H9 (cell line): ENCODE measurements around the gene HCN2. TPM values are rescaled to one million over a fixed set of nuclear protein-coding genes. Genes with fewer than 3 reads are reported as not detected.
"Not testable (repeated sequence)": the region's sequence is repeated elsewhere in the genome, so short reads cannot be mapped to it uniquely, and the experiment has no call there.

Experiments
- DNase-seq: peaks from one replicate; pipeline ENCODE4 v3.0.0-alpha.2; 2017
- H2AFZ ChIP-seq: one replicate; pipeline ENCODE4 v1.6.1; 2013; ENCODE audit warnings: mild to moderate bottlenecking, low read length, control low read depth, moderate library complexity
- H2AK5ac ChIP-seq: 2 replicates; pipeline ENCODE4 v1.6.1; 2013; ENCODE audit warnings: low read length, control low read depth, mixed read lengths; ENCODE audit not compliant: insufficient read length
- H2BK120ac ChIP-seq: one replicate; pipeline ENCODE4 v1.6.1; 2013; ENCODE audit warnings: low read depth, mild to moderate bottlenecking, low read length, control low read depth, inconsistent platforms; ENCODE audit not compliant: poor library complexity, severe bottlenecking
- H2BK12ac ChIP-seq: 2 replicates; pipeline ENCODE4 v1.6.1; 2013; ENCODE audit warnings: low read length, control low read depth, mixed read lengths, low read depth; ENCODE audit not compliant: insufficient read length
- H2BK15ac ChIP-seq: 2 replicates; pipeline ENCODE4 v1.6.1; 2013; ENCODE audit warnings: low read depth, low read length, control low read depth
- H2BK20ac ChIP-seq: one replicate; pipeline ENCODE4 v1.6.1; 2013; ENCODE audit warnings: low read depth, mild to moderate bottlenecking, low read length, control low read depth, inconsistent platforms; ENCODE audit not compliant: poor library complexity, severe bottlenecking
- H2BK5ac ChIP-seq: 2 replicates; pipeline ENCODE4 v1.6.1; 2013; ENCODE audit warnings: low read length, control low read depth, mixed read lengths; ENCODE audit not compliant: insufficient read length
- H3K14ac ChIP-seq: 2 replicates; pipeline ENCODE4 v1.6.1; 2013; ENCODE audit warnings: low read length, control low read depth; ENCODE audit not compliant: insufficient read depth
- H3K18ac ChIP-seq: 2 replicates; pipeline ENCODE4 v1.6.1; 2013; ENCODE audit warnings: low read depth, mild to moderate bottlenecking, mixed read lengths, low read length, control low read depth; ENCODE audit not compliant: insufficient read length
- H3K23ac ChIP-seq: 2 replicates; pipeline ENCODE4 v1.6.1; 2013; ENCODE audit warnings: low read length, control low read depth, mixed read lengths, low read depth; ENCODE audit not compliant: insufficient read length
- H3K23me2 ChIP-seq: 2 replicates; pipeline ENCODE4 v1.6.1; 2013; ENCODE audit warnings: low read depth, mild to moderate bottlenecking, mixed read lengths, low read length, control low read depth; ENCODE audit not compliant: insufficient read length, poor library complexity, severe bottlenecking
- H3K27ac ChIP-seq: 2 replicates; pipeline ENCODE4 v1.5.1; 2013; ENCODE audit warnings: low read length, control low read depth, mixed read lengths, low read depth; ENCODE audit not compliant: insufficient read length
- H3K27me3 ChIP-seq: 2 replicates; pipeline ENCODE4 v1.6.1; 2013; ENCODE audit warnings: low read length, control low read depth, inconsistent platforms; ENCODE audit not compliant: insufficient read depth
- H3K4ac ChIP-seq: 2 replicates; pipeline ENCODE4 v1.6.1; 2013; ENCODE audit warnings: low read depth, mild to moderate bottlenecking, control low read depth, inconsistent platforms, low read length, moderate library complexity
- H3K4me1 ChIP-seq: 2 replicates; pipeline ENCODE4 v1.6.1; 2013; ENCODE audit warnings: low read length, control low read depth, inconsistent platforms; ENCODE audit not compliant: insufficient read depth
- H3K4me2 ChIP-seq: 2 replicates; pipeline ENCODE4 v1.6.1; 2013; ENCODE audit warnings: low read length, control low read depth, mixed read lengths; ENCODE audit not compliant: insufficient read length, insufficient read depth
- H3K56ac ChIP-seq: 2 replicates; pipeline ENCODE4 v1.6.1; 2013; ENCODE audit warnings: low read depth, mild to moderate bottlenecking, mixed read lengths, low read length, control low read depth; ENCODE audit not compliant: insufficient read length
- H3K79me1 ChIP-seq: 2 replicates; pipeline ENCODE4 v1.6.1; 2013; ENCODE audit warnings: low read depth, mild to moderate bottlenecking, moderate library complexity, low read length, control low read depth, inconsistent platforms; ENCODE audit not compliant: insufficient read depth, poor library complexity, severe bottlenecking
- H3K79me2 ChIP-seq: 2 replicates; pipeline ENCODE4 v1.6.1; 2013; ENCODE audit warnings: low read length, control low read depth, inconsistent platforms; ENCODE audit not compliant: insufficient read depth
- H3K9ac ChIP-seq: 2 replicates; pipeline ENCODE4 v1.6.1; 2013; ENCODE audit warnings: low read length, control low read depth, mixed read lengths; ENCODE audit not compliant: insufficient read length; ENCODE audit errors: extremely low read depth
- H3K9me3 ChIP-seq: one replicate; pipeline ENCODE4 v1.6.1; 2013; ENCODE audit warnings: low read depth, low read length, inconsistent platforms; ENCODE audit not compliant: control insufficient read depth
- H3T11ph ChIP-seq: one replicate; pipeline ENCODE4 v1.6.1; 2013; ENCODE audit warnings: mild to moderate bottlenecking, low read length, control low read depth, inconsistent platforms
- H4K20me1 ChIP-seq: one replicate; pipeline ENCODE4 v1.6.1; 2013; ENCODE audit not compliant: control insufficient read depth, insufficient read length, insufficient read depth
- H4K5ac ChIP-seq: 2 replicates; pipeline ENCODE4 v1.6.1; 2013; ENCODE audit warnings: low read depth, mild to moderate bottlenecking, mixed read lengths, low read length, control low read depth; ENCODE audit not compliant: insufficient read length
- H4K8ac ChIP-seq: replicated peaks from 2 replicates; pipeline ENCODE4 v1.6.1; 2013; ENCODE audit warnings: low read length, control low read depth, mixed read lengths, low read depth; ENCODE audit not compliant: insufficient read length
- H4K91ac ChIP-seq: 2 replicates; pipeline ENCODE4 v1.6.1; 2013; ENCODE audit warnings: low read depth, mild to moderate bottlenecking, moderate library complexity, mixed read lengths, low read length, control low read depth; ENCODE audit not compliant: insufficient read length
- H3K27ac Mint-ChIP-seq, 3 experiments: 2 replicates in 2 of 3; 3 replicates in 1 of 3; pipeline ENCODE4 v1.8.0; 2020 to 2021; ENCODE audit warnings: mixed read lengths in 3 of 3, mild to moderate bottlenecking in 1 of 3, moderate library complexity in 1 of 3
- H3K27me3 Mint-ChIP-seq: 2 replicates; pipeline ENCODE4 v1.8.0; 2021; ENCODE audit warnings: low read depth, mild to moderate bottlenecking, moderate library complexity, mixed read lengths
- H3K36me3 Mint-ChIP-seq, 3 experiments: 2 replicates in 2 of 3; 3 replicates in 1 of 3; pipeline ENCODE4 v1.8.0; 2020 to 2021; ENCODE audit warnings: low read depth in 3 of 3, mixed read lengths in 3 of 3; ENCODE audit not compliant: insufficient read depth in 1 of 3
- H3K4me1 Mint-ChIP-seq, 2 experiments: 2 replicates each; pipeline ENCODE4 v1.8.0; 2020; ENCODE audit warnings: mixed read lengths in 2 of 2
- H3K4me3 Mint-ChIP-seq, 2 experiments: 2 replicates in 1 of 2; 3 replicates in 1 of 2; pipeline ENCODE4 v1.8.0; 2020 to 2021; ENCODE audit warnings: mild to moderate bottlenecking in 2 of 2, mixed read lengths in 2 of 2, moderate library complexity in 1 of 2
- H3K9me3 Mint-ChIP-seq, 2 experiments: 2 replicates in 1 of 2; 3 replicates in 1 of 2; pipeline ENCODE4 v1.8.0; 2020; ENCODE audit warnings: mild to moderate bottlenecking in 2 of 2, mixed read lengths in 2 of 2, moderate library complexity in 1 of 2
- CTCF ChIP-seq: fragments of 200-600 bp; sonication (generic); conservative IDR thresholded peaks from 3 replicates; pipeline ENCODE4 v1.8.0; 2021; ENCODE audit warnings: antibody characterized with exemption, mild to moderate bottlenecking
- WGBS: extraction: QIAGEN DNeasy Blood & Tissue Kit; methylation state at CpG from one replicate; pipeline ENCODE4 v1.1.7; 2013; ENCODE audit warnings: missing lambda C conversion rate, low lambda C conversion rate, mixed read lengths; ENCODE audit not compliant: insufficient read length; ENCODE audit errors: extremely low coverage; 5-methylcytosine and 5-hydroxymethylcytosine counted together
- total RNA-seq: library from RNA; stranded (reverse); gene quantifications from 2 replicates; pipeline ENCODE4 v1.2.1, GENCODE V29; 2021

The HCN2 gene
- total RNA-seq, 1 experiment from 2014 or later: 3.7 TPM

DNA sequence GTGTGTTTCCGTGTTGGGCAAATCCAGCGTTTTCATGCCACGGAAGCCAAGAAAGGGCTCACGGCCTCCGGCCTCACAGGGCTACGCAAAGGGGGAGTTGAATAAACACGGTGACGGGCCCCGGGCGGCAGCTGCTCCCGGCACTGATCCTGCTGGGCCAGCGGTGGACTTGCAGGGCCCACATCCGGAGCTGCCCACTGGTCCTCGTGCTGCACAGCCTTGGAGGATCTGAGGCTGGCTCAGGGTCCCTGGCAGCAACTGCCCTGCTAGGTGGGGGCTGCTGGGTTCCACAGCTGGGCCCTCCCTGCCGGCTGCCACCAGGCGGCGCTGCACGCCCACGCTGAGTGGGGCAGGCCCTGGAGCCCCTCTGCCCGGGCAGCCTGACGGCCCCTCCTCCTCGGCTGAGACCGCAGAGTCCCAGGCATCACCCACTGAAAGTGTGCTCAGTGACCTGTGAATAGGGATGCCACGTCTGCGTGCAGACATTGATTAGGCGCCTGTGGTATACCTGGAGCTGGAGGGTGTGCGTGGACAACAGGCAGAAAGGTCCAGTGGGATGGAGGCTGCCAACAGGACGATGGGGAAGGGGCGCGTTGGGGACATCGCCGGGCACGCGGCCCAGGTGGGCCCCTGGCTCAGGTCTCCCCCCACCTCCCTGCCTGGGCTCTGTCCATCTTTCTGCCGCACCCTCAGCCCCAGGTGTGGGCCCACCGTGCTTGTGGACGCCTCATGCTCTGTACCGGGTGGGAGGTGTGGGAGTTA, 5.3 kb upstream of the HCN2 start:
- H3K23me2 ChIP-seq: no peaks in the 10 kb centered on the region
- no peak overlapping the region for H2BK12ac ChIP-seq
- H3K18ac ChIP-seq: no peak overlapping the region
- H3K4ac ChIP-seq: no peak overlapping the region
- no peak overlapping the region for H4K5ac ChIP-seq
- peaks cover 4 to 9% of the 10 kb centered on the region in 2 experiments for H3K4me1 Mint-ChIP-seq
- no peak overlapping the region for H4K8ac ChIP-seq
- no peaks in the 10 kb centered on the region for H3K9me3 ChIP-seq
- no peaks in the 10 kb centered on the region for H4K20me1 ChIP-seq
- no peak overlapping the region for H3K27ac Mint-ChIP-seq
- H3K56ac ChIP-seq: no peak overlapping the region
- no peak overlapping the region for H3K27ac ChIP-seq
- no CpG with 5 or more reads among the region's 38 CpGs for WGBS
- H3K36me3 Mint-ChIP-seq: peaks cover 0 to 19% (median 18%) of the 10 kb centered on the region in 3 experiments; a peak in 5 of 7 replicates
- H2BK120ac ChIP-seq: no peak overlapping the region
- peak; percentile 97 for TF ChIP-seq CTCF
- no peak overlapping the region for H4K91ac ChIP-seq
- H2AK5ac ChIP-seq: no peak overlapping the region
- peaks cover 14% of the 10 kb centered on the region for H3K27me3 Mint-ChIP-seq
- peak; percentile 83 for DNase-seq
- H3K14ac ChIP-seq: no peak overlapping the region; the same call in 1 of the 2 replicates
- no peak overlapping the region for H3K23ac ChIP-seq
- H3K4me2 ChIP-seq: no peak overlapping the region
- peaks cover under 1% of the 10 kb centered on the region for H3K79me1 ChIP-seq
- no peak overlapping the region for H2BK5ac ChIP-seq
- H2BK20ac ChIP-seq: no peak overlapping the region
- no peak overlapping the region for H3K4me3 Mint-ChIP-seq
- H3K79me2 ChIP-seq: no peaks in the 10 kb centered on the region; the same call in 1 of the 2 replicates
- no peaks in the 10 kb centered on the region for H3K9me3 Mint-ChIP-seq
- H3K9ac ChIP-seq: no peak overlapping the region
- no peak overlapping the region for H3T11ph ChIP-seq
- H3K4me1 ChIP-seq: no peaks in the 10 kb centered on the region
- H3K27me3 ChIP-seq: peaks cover 7% of the 10 kb centered on the region; the same call in 1 of the 2 replicates
- no peak overlapping the region for H2AFZ ChIP-seq
- no peak overlapping the region for H2BK15ac ChIP-seq

DNA sequence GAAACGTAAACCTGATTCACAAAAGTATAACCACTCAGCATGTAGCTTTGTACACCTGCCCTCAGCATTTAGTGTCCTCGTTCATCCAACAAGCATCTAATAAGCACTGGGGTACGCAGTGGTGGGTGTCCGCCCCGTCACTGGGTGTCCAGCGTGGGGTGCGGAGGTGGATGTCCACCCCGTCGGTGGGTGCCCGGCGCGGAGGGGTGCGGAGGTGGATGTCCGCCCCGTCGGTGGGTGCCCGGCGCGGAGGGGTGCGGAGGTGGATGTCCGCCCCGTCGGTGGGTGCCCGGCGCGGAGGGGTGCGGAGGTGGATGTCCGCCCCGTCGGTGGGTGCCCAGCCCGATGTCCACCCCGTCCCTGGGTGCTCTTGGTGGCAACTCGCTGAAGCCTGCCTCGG, 4.5 kb upstream of the HCN2 start:
- not testable (repeated sequence) for H2BK12ac ChIP-seq, H3K56ac ChIP-seq, H3K14ac ChIP-seq, H3K23me2 ChIP-seq, DNase-seq, H4K5ac ChIP-seq, H4K8ac ChIP-seq, H3K27ac Mint-ChIP-seq, H3K9me3 ChIP-seq, H2BK15ac ChIP-seq, H2BK20ac ChIP-seq, H3T11ph ChIP-seq, H3K4me1 Mint-ChIP-seq, H3K79me2 ChIP-seq, H2BK120ac ChIP-seq, H3K27me3 ChIP-seq, H3K79me1 ChIP-seq, H2BK5ac ChIP-seq, H3K9me3 Mint-ChIP-seq, H3K4me3 Mint-ChIP-seq, H3K23ac ChIP-seq, H3K4me1 ChIP-seq, H3K4ac ChIP-seq, H3K27ac ChIP-seq, H2AFZ ChIP-seq, H3K18ac ChIP-seq, H4K20me1 ChIP-seq, H2AK5ac ChIP-seq, H4K91ac ChIP-seq, H3K9ac ChIP-seq, H3K4me2 ChIP-seq
- Mint-ChIP-seq H3K36me3 (peaks cover 0 to 13% (median 12%) of the 10 kb centered on the region in 3 experiments; a peak in 5 of 7 replicates), H3K27me3 (peaks cover 14% of the 10 kb centered on the region)
- no CpG with 5 or more reads among the region's 34 CpGs for WGBS
